Measurements from ENCODE around the gene CNGA1. TPM values are rescaled to one million over a fixed set of nuclear protein-coding genes. Genes with fewer than 3 reads are reported as not detected.

Gene CNGA1
- total and polyA plus RNA-seq, 8 donors = 0.67 to 3.2 (median 1.4) TPM

- Histone ChIP-seq H3K9me3 (no peaks in the 10 kb centered on the region), H3K27ac (no peak overlapping the region), H3K36me3 (peaks cover 0 to 71% (median 0%) of the 10 kb centered on the region in 3 donors), H3K4me1 (no peaks in the 10 kb centered on the region), H3K4me3 (no peak overlapping the region), H3K27me3 (no peaks in the 10 kb centered on the region)
- DNase-seq (no peak), ATAC-seq (no peak), FAIRE-seq (no peak)
- WGBS, 2 donors = 60 to 76% methylated on average over 1 of the region's 1 CpG
- intact Hi-C loops (cut with DNase I) = no loop called here
- no peak for TF ChIP-seq CTCF (IDR thresholded peaks at IDR 0.05)
Observed at GRCh38 chr4:47899639-47900038, 116.8 kb downstream of the CNGA1 start.

- no peaks in the 10 kb centered on the region for H3K4me1 ChIP-seq
- no peak overlapping the region for H3K27ac ChIP-seq
- ATAC-seq (no peak), FAIRE-seq (no peak), DNase-seq (no peak)
- no peaks in the 10 kb centered on the region for H3K9me3 ChIP-seq
- intact Hi-C loops (cut with DNase I) = no loop called here
- no peak overlapping the region for H3K4me3 ChIP-seq
- TF ChIP-seq CTCF (IDR thresholded peaks at IDR 0.05) = no peak
- H3K36me3 ChIP-seq = peaks cover 0 to 57% (median 0%) of the 10 kb centered on the region in 3 donors
- WGBS, 2 donors = 92 to 100% methylated on average over 1 of the region's 1 CpG
- no peaks in the 10 kb centered on the region for H3K27me3 ChIP-seq
Observed at GRCh38 chr4:47891928-47892327, 124.6 kb downstream of the CNGA1 start.

Other genes starting within 250 kb of the CNGA1 start
- 1 to 10 TPM in 1 of 6 donors, under 1 TPM in 5; 0.12 to 1.1 (median 0.34) TPM for gene CORIN, start 178.6 kb downstream of the CNGA1 start, total RNA-seq
- under 1 TPM in 1 of 2 donors, not detected in 1; 0.05 TPM for gene CORIN, start 178.6 kb downstream of the CNGA1 start, polyA plus RNA-seq
- 10 to 100 TPM in 4 of 6 donors, 1 to 10 TPM in 2; 8.7 to 11.5 (median 10.3) TPM for gene NFXL1, start 102.1 kb downstream of the CNGA1 start, total RNA-seq
- 1 to 10 TPM; 7.5 to 8.9 TPM for gene NFXL1, start 102.1 kb downstream of the CNGA1 start, polyA plus RNA-seq
- gene NIPAL1, start 91 bp upstream of the CNGA1 start, total RNA-seq = 1 to 10 TPM; 2.2 to 4.4 (median 2.5) TPM
- 1 to 10 TPM in 1 of 2 donors, under 1 TPM in 1; 0.96 to 1.3 TPM for gene NIPAL1, start 91 bp upstream of the CNGA1 start, polyA plus RNA-seq
- 1 to 10 TPM in 1 of 6 donors, under 1 TPM in 5; 0.51 to 1.6 (median 0.81) TPM for gene TXK, start 117.6 kb upstream of the CNGA1 start, total RNA-seq
- gene TXK, start 117.6 kb upstream of the CNGA1 start, polyA plus RNA-seq = under 1 TPM; 0.46 to 0.70 TPM

Data from pancreas (tissue), 10 donors.